Activated naive CD8-positive, alpha-beta T cell treated with anti-CD3 and anti-CD28 coated beads, Interleukin-2, amount 50 U/mL, for 24 hours (primary cell): ENCODE data around the gene ZNF689.
A peak's percentile ranks its signal among the peaks of the same experiment; 100 is the strongest.
"Not testable (repeated sequence)": the region's sequence is repeated elsewhere in the genome, so short reads cannot be mapped to it uniquely, and the experiment has no call there.

Experiments used
- ATAC-seq: fragments of 150-1000 bp; cut with Tn5 transposase; one replicate; pipeline ENCODE4 v1.10.0; 2021
- DNase-seq: peaks from one replicate; pipeline ENCODE4 v3.0.0; 2021
- H3K27ac Mint-ChIP-seq: one replicate; pipeline ENCODE4 v1.8.0; 2021; ENCODE audit warnings: mild to moderate bottlenecking, mixed read lengths
- H3K27me3 Mint-ChIP-seq: one replicate; pipeline ENCODE4 v1.8.0; 2021; ENCODE audit warnings: mixed read lengths
- H3K36me3 Mint-ChIP-seq: one replicate; pipeline ENCODE4 v1.8.0; 2021; ENCODE audit warnings: low read depth, mixed read lengths
- H3K4me1 Mint-ChIP-seq: one replicate; pipeline ENCODE4 v1.8.0; 2021; ENCODE audit warnings: mixed read lengths
- H3K4me3 Mint-ChIP-seq: one replicate; pipeline ENCODE4 v1.8.0; 2021; ENCODE audit warnings: mild to moderate bottlenecking, moderate library complexity, mixed read lengths
- H3K9me3 Mint-ChIP-seq: one replicate; pipeline ENCODE4 v1.8.0; 2021; ENCODE audit warnings: mixed read lengths

ZNF689 gene

GRCh38 chr16:30592871-30593270 is 17.3 kb downstream of the ZNF689 start:
- Mint-ChIP-seq H3K36me3 (peaks cover 1% of the 10 kb centered on the region), H3K27ac (no peak overlapping the region), H3K9me3 (no peaks in the 10 kb centered on the region)

GRCh38 chr16:30590869-30591268 is 19.3 kb downstream of the ZNF689 start:
- not testable (repeated sequence) for DNase-seq, H3K27me3 Mint-ChIP-seq, ATAC-seq, H3K4me3 Mint-ChIP-seq, H3K27ac Mint-ChIP-seq, H3K9me3 Mint-ChIP-seq
- Mint-ChIP-seq H3K4me1 (peaks cover 11% of the 10 kb centered on the region), H3K36me3 (peaks cover 12% of the 10 kb centered on the region)

More at GRCh38 chr16:30592871-30593270, 17.3 kb downstream of the ZNF689 start:
- DNase-seq, result no peak
- ATAC-seq, result no peak
- no peaks in the 10 kb centered on the region for H3K27me3 Mint-ChIP-seq
- H3K4me1 Mint-ChIP-seq, result no peaks in the 10 kb centered on the region
- no peak overlapping the region for H3K4me3 Mint-ChIP-seq

DNA sequence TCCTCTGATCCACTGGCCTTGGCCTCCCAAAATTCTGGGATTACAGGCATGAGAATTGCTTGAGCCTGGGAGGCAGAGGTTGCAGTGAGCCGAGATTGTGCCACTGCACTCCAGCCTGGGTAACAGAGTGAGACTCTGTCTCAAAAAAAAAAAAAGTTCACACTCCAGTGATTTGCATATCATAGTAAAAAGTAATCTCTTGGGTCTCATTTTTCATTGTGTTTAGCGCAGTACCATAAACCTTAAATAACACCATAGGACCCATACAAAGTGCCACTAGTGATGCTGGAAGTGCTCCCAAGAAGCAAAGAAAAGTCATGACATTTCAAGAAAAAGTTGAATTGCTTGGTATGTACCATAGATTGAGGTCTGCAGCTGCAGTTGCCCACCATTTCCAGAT is 20.6 kb downstream of the ZNF689 start:
- H3K9me3 Mint-ChIP-seq, ATAC-seq, H3K4me3 Mint-ChIP-seq, DNase-seq, H3K27me3 Mint-ChIP-seq, H3K27ac Mint-ChIP-seq: not testable (repeated sequence)
- Mint-ChIP-seq H3K36me3 (peaks cover 18% of the 10 kb centered on the region), H3K4me1 (peaks cover 19% of the 10 kb centered on the region)

DNA sequence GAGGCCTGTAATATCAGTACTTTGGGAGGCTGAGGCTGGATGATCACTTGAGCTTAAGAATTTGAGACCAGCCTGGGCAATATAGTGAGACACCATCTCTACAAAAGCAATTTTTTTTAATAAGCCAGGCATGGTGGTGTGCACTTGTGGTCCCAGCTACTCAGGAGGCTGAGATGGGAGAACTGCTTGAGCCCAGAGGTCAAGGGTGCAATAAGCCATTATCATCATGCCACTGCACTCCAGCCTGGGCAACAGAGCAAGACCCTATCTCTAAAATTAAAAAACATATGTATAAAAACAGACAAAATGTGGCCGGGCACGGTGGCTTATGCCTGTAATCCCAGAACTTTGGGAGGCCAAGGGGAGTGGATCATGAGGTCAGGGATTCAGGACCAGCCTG is 21.5 kb downstream of the ZNF689 start:
- Mint-ChIP-seq H3K27me3 (peaks cover 2% of the 10 kb centered on the region), H3K4me3 (no peak overlapping the region), H3K27ac (no peak overlapping the region), H3K9me3 (no peaks in the 10 kb centered on the region), H3K36me3 (peaks cover 19% of the 10 kb centered on the region), H3K4me1 (peaks cover 23% of the 10 kb centered on the region)
- ATAC-seq (no peak), DNase-seq (no peak)

DNA sequence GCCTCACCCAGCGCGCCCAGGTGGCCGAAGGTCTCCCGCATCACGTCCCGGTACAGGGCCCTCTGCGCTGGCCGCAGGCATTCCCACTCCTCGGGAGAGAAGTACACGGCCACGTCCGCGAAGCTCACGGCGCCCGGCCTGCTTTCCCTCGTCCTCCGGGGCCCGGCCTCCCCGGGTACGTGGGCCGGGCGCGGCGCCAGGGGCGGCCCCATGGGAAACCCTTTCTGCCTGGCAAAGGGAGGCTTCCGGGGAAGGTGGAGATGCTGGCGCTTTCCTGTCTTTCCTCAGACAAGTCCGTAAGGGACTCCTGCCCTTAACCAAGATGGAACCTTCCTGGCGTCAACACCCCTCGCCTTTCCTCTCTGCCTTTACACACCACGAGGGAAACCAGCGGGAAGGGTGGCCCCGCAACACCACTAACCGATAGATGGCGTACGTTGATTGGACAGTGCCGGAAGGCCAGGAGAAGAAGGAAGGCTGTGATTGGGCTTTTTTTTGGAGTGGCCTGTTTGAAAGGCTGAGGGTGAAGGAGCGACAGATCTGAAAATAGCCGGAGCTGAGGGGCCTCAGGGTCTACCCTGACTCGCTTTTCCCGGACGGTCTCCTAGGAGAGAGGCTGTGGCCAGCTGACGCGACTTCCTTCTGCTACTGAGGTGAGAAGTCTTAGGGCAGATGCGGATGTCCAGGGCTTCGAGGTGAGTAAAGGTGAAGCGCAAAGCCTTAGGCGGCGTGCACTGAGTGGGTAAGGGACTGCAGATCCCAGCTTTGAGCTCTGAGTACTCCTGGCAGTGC is 24.6 kb downstream of the ZNF689 start, which contains the start of gene ZNF785:
Gene ZNF785 (minus strand): TSS at position 298 of the 792 bp plus-strand sequence. CDS start 86 bp downstream, at position 212.
- ATAC-seq (peak; percentile 96), DNase-seq (peak; percentile 89)
- H3K4me3 Mint-ChIP-seq, result peak within 1 kb of the TSS; percentile 91
- peaks cover 29% of the 10 kb centered on the region for H3K4me1 Mint-ChIP-seq
- peak within 1 kb of the TSS; percentile 97 for H3K27ac Mint-ChIP-seq
- no peaks in the 10 kb centered on the region for H3K9me3 Mint-ChIP-seq
- H3K27me3 Mint-ChIP-seq, result peaks cover 2% of the 10 kb centered on the region
- peaks cover 30% of the 10 kb centered on the region for H3K36me3 Mint-ChIP-seq

GRCh38 chr16:30585022-30585399 is 25.2 kb downstream of the ZNF689 start:
- no peaks in the 10 kb centered on the region for H3K9me3 Mint-ChIP-seq
- DNase-seq (peak; percentile 36), ATAC-seq (peak; percentile 13)
- peak overlapping the region; percentile 91 for H3K4me3 Mint-ChIP-seq
- peaks cover 29% of the 10 kb centered on the region for H3K4me1 Mint-ChIP-seq
- H3K36me3 Mint-ChIP-seq, result peaks cover 30% of the 10 kb centered on the region
- H3K27ac Mint-ChIP-seq, result peak overlapping the region; percentile 97
- peaks cover 2% of the 10 kb centered on the region for H3K27me3 Mint-ChIP-seq

DNA sequence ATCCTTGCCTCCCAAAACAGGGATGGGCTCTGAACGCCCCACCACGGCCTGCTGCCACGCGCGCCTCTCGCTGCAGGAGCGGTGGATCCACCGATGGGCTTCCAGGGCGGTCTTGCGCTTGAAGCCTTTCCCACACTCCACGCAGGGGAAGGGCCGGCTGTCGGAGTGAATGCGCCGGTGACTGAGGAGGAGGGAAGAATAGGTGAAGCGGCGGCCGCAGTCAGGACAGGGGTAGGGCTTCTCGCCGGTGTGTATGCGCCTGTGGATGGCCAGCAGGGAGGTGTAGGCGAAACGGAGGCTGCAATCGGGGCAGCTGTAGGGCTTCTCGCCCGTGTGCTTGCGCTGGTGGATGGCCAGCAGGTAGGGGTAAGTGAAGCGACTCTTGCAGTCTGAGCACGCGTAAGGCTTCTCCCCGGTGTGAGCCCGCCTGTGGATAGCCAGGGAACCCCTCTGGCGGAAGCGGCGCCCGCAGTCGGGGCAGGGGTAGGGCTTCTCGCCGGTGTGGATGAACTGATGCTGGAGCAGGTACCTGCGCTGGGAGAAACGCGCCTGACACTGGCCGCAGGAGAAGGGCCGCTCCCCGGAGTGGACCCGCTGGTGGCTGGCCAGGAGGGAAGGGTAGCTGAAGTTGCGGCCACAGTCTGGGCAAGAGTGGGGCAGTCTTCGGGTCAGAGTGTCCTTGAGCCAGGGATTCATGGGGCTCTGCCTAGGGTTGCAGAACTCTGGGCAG is 27.4 kb downstream of the ZNF689 start:
- Mint-ChIP-seq H3K4me3 (no peak overlapping the region), H3K27me3 (peaks cover 2% of the 10 kb centered on the region), H3K9me3 (no peaks in the 10 kb centered on the region), H3K36me3 (peaks cover 37% of the 10 kb centered on the region), H3K4me1 (peaks cover 29% of the 10 kb centered on the region), H3K27ac (no peak overlapping the region)
- ATAC-seq (no peak), DNase-seq (no peak)

DNA sequence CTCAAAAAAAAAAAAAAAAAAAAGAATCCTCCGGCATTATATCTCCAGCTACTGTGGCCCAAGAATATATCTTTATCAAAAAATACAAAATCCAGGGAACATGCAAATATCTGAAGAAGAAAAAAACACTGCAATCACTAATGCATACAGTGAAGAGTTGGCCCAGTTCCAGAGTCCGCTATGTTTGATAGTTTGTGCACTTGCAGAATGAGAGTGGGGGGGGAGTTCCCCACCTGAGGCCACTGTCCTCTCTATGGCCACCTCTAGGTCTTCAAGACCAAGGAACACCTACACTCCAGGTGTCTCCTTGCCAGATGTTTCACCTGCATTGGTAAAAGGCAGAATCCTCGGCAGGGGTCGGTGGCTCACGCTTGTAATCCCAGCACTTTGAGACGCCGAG is 28.7 kb downstream of the ZNF689 start:
- no peak overlapping the region for H3K4me3 Mint-ChIP-seq
- H3K27me3 Mint-ChIP-seq, result peaks cover 2% of the 10 kb centered on the region
- no peak overlapping the region for H3K27ac Mint-ChIP-seq
- H3K9me3 Mint-ChIP-seq, result no peaks in the 10 kb centered on the region
- no peak for ATAC-seq
- no peak for DNase-seq
- peaks cover 30% of the 10 kb centered on the region for H3K36me3 Mint-ChIP-seq
- peaks cover 22% of the 10 kb centered on the region for H3K4me1 Mint-ChIP-seq

DNA sequence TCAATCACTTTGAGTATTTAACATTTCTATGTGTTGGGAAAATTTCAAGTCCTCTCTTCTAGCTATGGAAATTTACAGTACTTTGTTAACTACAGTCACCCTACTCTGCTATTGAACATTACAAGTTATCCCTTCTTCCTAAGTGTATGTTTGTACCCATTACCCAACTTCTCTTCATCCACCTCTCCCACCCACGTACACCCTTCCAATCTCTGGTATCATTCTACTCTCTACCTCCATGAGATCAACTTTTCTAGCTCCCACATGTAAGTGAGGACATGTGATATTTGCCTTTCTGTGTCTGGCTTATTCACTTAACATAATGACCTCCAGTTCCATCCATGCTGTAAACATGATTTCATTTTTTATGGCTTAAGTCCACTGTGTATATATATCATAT is 35.5 kb downstream of the ZNF689 start:
- H3K27ac Mint-ChIP-seq, result no peak overlapping the region
- DNase-seq (no peak), ATAC-seq (no peak)
- no peaks in the 10 kb centered on the region for H3K27me3 Mint-ChIP-seq
- peaks cover 32% of the 10 kb centered on the region for H3K4me1 Mint-ChIP-seq
- H3K9me3 Mint-ChIP-seq, result no peaks in the 10 kb centered on the region
- H3K36me3 Mint-ChIP-seq, result peaks cover 10% of the 10 kb centered on the region
- H3K4me3 Mint-ChIP-seq, result no peak overlapping the region

DNA sequence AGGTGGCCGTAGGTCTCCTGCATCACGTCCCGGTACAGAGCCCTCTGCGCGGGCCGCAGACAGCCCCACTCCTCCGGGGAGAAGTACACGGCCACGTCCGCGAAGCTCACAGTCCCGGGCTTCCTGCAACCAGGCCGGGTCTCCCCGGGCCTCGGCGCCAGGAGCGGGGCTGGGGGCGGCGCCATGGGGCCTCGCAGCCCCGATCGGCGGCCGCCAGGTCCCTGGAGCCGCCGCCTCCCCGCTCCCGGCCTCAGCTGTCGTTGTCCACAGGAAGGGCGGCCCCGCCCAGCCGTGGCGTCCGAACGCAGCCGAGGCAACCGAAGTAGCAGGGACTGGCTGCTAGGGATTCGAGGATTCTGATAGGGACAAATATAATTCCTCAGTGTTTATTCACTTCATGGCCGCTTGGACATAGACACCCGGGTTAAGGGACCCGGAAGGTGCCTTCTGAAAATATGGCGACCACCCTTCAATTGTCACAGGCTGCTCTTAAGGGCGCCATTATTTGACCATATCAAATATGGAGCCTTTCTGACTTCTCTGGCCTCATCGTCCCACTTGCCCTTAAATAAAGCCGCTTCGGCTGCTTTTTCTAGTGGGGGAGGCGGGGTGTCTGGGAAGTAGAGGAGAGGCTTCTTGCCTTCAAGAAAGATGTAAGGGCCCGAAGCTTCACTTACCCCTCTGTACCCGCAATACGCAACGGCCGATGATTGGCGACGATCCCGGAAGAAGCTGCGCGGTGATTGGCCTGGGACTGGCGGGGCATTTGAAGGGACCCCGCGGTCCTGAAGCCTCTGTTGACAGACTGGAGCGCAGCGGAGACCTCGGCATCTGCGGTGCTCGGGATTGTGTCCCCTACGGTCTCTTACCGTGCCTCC is 38.5 kb downstream of the ZNF689 start, which contains the start of gene ZNF688:
Gene ZNF688 (minus strand): TSS at position 270 of the 878 bp plus-strand sequence. CDS start 85 bp downstream, at position 185.
- peak within 1 kb of the TSS; percentile 93 for H3K27ac Mint-ChIP-seq
- DNase-seq (peak; percentile 89), ATAC-seq (peak; percentile 85)
- no peaks in the 10 kb centered on the region for H3K9me3 Mint-ChIP-seq
- H3K36me3 Mint-ChIP-seq, result no peaks in the 10 kb centered on the region
- H3K4me3 Mint-ChIP-seq, result peak within 1 kb of the TSS; percentile 96
- no peaks in the 10 kb centered on the region for H3K27me3 Mint-ChIP-seq
- peaks cover 58% of the 10 kb centered on the region for H3K4me1 Mint-ChIP-seq

- ATAC-seq, result no peak
- no peaks in the 10 kb centered on the region for H3K36me3 Mint-ChIP-seq
- peak overlapping the region; percentile 90 for H3K27ac Mint-ChIP-seq
- peaks cover 61% of the 10 kb centered on the region for H3K4me1 Mint-ChIP-seq
- peak overlapping the region; percentile 96 for H3K4me3 Mint-ChIP-seq
- H3K9me3 Mint-ChIP-seq, result no peaks in the 10 kb centered on the region
- H3K27me3 Mint-ChIP-seq, result no peaks in the 10 kb centered on the region
- no peak for DNase-seq
Observed at GRCh38 chr16:30570636-30571444, 39.3 kb downstream of the ZNF689 start.

DNA sequence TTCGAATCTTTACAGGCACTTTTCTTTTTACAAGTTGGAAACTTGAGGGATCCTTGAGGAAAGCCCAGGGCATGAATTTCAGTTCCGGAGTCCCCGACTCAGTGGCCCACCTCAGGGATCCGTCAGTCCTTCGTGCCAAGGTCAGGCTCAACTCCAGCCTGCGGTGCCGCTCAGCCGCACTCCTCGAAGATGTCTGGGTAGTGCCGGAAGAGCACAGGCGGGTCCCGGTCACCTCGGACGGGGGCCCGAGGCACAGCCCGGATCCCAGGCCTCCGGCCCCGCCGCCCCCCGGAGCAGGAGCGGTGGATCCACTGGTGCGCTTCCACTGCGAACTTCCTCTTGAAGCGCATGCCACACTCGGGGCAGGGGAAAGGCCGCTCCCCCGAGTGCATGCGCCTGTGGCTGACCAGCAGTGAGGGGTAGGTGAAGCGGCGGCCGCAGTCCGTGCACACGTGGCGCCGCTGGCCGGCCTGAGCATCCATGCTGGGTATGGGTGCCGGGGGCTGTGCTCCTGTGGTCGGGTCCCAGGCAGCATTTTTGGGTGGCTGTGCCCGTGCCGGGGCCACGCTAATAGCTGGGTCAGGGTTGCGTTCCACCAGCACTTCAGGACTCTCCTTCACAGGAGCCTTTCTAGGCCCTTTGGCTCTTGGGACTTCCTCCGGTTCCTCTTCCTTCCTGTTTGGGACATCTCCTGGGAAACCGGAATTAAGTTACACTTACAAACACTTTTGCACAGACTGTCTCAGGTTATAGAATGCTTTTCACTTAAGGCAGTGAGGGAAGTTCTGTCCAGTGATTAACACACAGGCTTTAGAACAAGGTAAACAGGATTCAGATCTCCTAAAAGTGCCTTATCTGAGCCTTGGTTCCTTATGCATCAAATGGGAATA is 40.2 kb downstream of the ZNF689 start:
- DNase-seq (no peak), ATAC-seq (no peak)
- H3K4me1 Mint-ChIP-seq, result peaks cover 54% of the 10 kb centered on the region
- H3K9me3 Mint-ChIP-seq, result no peaks in the 10 kb centered on the region
- no peak overlapping the region for H3K27ac Mint-ChIP-seq
- no peaks in the 10 kb centered on the region for H3K27me3 Mint-ChIP-seq
- H3K4me3 Mint-ChIP-seq, result peak overlapping the region; percentile 96
- H3K36me3 Mint-ChIP-seq, result no peaks in the 10 kb centered on the region

DNA sequence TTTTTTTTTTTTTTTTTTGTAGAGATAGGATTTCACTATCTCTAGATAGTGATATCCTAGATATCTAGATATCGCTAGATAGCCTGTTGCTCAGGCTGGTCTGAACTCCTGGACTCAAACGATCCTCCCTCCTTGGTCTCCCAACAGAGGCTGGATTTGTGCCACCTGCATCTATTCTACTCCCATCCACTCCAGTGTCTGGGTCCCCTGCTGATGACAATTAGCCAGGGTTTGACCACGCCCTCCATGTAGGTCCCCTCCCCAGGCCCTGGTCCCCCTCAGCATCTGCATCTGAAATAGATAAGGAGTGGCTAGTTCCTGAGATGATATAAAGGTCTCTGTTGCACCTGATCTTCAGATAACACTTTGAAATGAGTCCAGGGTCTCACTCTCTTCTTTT is 40.9 kb downstream of the ZNF689 start:
- DNase-seq (no peak), ATAC-seq (no peak)
- Mint-ChIP-seq H3K36me3 (no peaks in the 10 kb centered on the region), H3K4me3 (peak overlapping the region; percentile 26), H3K27ac (no peak overlapping the region), H3K4me1 (peaks cover 50% of the 10 kb centered on the region), H3K27me3 (no peaks in the 10 kb centered on the region), H3K9me3 (no peaks in the 10 kb centered on the region)
